NCI-H1417 treated with DMSO at 0.1 percent for 48 hours (cell line): ENCODE measurements around the gene ZNF292.
A peak's percentile ranks its signal among the peaks of the same experiment; 100 is the strongest.
"Not testable (repeated sequence)": the region's sequence is repeated elsewhere in the genome, so short reads cannot be mapped to it uniquely, and the experiment has no call there.

Experiments
- DNase-seq: peaks from one replicate; lab custom pipeline; 2025; lab: John Stamatoyannopoulos, UW

Gene ZNF292

GRCh38 chr6:87154993-87155841, at the start of gene ZNF292:
ZNF292 (plus strand) TSS chr6:87155565; CDS start chr6:87155592, 27 bp downstream.
- peak; percentile 89 for DNase-seq

- no peak for DNase-seq
Observed at GRCh38 chr6:87105823-87106222, 49.5 kb upstream of the ZNF292 start.

- DNase-seq: no peak
Observed at GRCh38 chr6:87110636-87111035, 44.7 kb upstream of the ZNF292 start.

GRCh38 chr6:87115402-87116135, 39.8 kb upstream of the ZNF292 start:
- no peak for DNase-seq

- no peak for DNase-seq
Observed at GRCh38 chr6:87116922-87117321, 38.4 kb upstream of the ZNF292 start.

GRCh38 chr6:87118054-87118453, 37.3 kb upstream of the ZNF292 start:
- DNase-seq: no peak

- no peak for DNase-seq
Observed at GRCh38 chr6:87122477-87122876, 32.9 kb upstream of the ZNF292 start.

GRCh38 chr6:87124074-87124473, 31.3 kb upstream of the ZNF292 start:
- DNase-seq: no peak

- no peak for DNase-seq
Observed at GRCh38 chr6:87126501-87126900, 28.9 kb upstream of the ZNF292 start.

- DNase-seq: no peak
Observed at GRCh38 chr6:87127737-87128136, 27.6 kb upstream of the ZNF292 start.

GRCh38 chr6:87136963-87137362, 18.4 kb upstream of the ZNF292 start:
- DNase-seq: no peak

- DNase-seq: no peak
Observed at GRCh38 chr6:87139236-87139635, 16.1 kb upstream of the ZNF292 start.

GRCh38 chr6:87139927-87140326, 15.4 kb upstream of the ZNF292 start:
- not testable (repeated sequence) for DNase-seq

GRCh38 chr6:87146363-87146762, 9.0 kb upstream of the ZNF292 start:
- DNase-seq: no peak

- DNase-seq: no peak
Observed at GRCh38 chr6:87150406-87150805, 5.0 kb upstream of the ZNF292 start.

- DNase-seq: peak; percentile 49
Observed at GRCh38 chr6:87151471-87151780, 3.9 kb upstream of the ZNF292 start.

- peak; percentile 49 for DNase-seq
Observed at GRCh38 chr6:87151781-87152525, 3.4 kb upstream of the ZNF292 start.

GRCh38 chr6:87152526-87152955, 2.8 kb upstream of the ZNF292 start:
- no peak for DNase-seq

GRCh38 chr6:87154641-87154992, 748 bp upstream of the ZNF292 start:
- DNase-seq: peak; percentile 27

GRCh38 chr6:87155842-87156815, 764 bp downstream of the ZNF292 start:
- DNase-seq: no peak

- not testable (repeated sequence) for DNase-seq
Observed at GRCh38 chr6:87157596-87157995, 2.2 kb downstream of the ZNF292 start.

- no peak for DNase-seq
Observed at GRCh38 chr6:87161299-87161698, 5.9 kb downstream of the ZNF292 start.
